EH (cell line): ENCODE measurements around the gene TP53BP1.

Experiments used
- DNase-seq: peaks from one replicate; pipeline ENCODE4 v3.0.0-alpha.2; 2015; ENCODE audit warnings: low read depth

The TP53BP1 gene

DNA sequence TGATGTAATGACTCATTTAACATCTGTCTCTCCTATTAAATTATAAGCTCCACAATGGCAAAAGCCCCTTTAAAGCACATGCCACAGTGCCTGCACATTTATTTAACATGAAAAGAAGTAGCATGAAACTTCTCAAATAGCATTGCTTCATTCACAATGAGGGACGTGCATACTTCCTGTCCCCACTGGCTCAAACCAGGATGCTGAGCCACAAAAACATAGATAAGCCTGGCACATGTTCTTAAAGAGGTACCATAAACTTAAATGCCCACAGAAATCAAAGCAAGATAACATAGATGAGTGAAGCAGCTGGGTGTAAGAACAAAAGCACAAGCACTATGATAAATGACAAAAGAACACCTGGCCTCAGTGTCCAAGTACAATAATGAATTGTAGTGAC is 3.8 kb downstream of the TP53BP1 start:
- DNase-seq, result no peak

DNA sequence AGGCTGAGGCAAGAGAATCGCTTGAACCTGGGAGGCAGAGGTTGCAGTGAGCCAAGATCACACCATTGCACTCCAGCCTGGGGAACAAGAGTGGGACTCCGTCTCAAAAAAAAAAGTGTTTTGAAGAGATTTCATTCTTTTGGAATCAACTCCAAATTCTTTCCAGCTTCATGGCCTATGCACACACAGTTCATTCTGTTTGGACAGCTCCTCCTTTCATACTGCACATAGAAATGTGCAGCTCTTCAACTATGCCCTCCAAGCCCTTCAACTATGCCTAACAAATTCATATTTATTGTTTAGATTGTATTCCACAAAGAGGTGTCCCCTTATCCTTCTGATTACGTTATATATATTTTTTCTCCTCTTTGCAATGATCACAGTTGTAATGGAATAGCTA is 4.2 kb downstream of the TP53BP1 start:
- DNase-seq, result no peak

GRCh38 chr15:43487271-43487895 is 5.6 kb downstream of the TP53BP1 start:
- DNase-seq, result peak; percentile 52

DNA sequence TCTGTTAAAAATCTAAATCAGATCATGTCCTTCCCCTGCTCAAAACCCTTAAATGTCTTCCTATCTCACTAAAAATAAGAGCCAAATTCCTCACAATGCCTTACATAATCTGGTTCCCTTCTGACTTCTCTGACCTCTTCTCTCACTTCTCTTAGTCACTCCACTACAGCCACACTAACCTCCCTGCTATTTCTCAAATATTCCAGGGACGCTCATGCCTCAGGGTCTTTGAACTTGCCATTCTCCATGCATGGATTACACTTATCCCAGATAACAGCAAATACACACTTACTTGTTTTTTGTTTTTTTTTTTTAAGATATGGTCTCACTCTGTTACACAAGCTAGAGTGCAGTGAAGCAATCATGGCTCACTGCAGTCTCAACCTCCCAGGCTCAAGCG is 8.5 kb downstream of the TP53BP1 start:
- peak; percentile 40 for DNase-seq

- peak; percentile 43 for DNase-seq
Measured at GRCh38 chr15:43483297-43484128, 9.4 kb downstream of the TP53BP1 start.

- no peak for DNase-seq
Measured at GRCh38 chr15:43473885-43474284, 19.1 kb downstream of the TP53BP1 start.

DNA sequence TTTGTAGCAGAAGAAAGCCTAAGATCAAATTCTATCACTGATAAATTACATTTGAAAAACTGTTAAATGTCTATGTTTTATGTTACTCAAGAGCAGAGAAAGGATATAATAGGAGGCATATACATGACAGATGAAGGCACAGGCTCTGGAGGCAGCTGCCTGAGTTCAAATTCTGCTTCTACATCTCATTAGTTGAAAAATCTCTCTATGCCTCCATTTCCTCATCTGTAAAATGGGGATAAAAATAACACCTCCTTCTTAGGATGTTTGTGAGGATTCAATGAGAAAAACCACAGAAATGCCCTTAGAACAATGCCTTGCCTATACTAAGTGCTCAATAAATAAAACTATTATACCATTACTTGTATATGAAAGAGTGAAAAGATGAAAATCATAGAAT is 21.0 kb downstream of the TP53BP1 start:
- DNase-seq, result no peak

DNA sequence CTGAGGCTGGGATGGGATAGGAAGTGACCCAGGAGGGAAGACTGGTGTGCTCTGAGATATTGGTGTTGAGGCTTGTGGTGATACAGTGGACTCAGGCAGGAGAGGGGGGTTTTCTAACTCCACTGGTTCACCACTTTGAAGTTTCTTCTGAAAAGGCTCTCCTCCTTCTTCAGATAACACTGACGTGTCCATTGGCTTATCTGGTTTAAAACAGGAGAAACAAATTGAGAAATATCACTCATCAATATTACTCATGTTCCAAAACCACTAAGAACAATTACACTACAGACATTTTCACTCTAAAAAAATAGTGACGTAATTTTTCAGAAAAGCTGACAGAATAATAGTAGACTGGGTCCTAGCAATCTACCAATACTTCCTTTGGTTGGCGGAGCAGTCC is 23.1 kb downstream of the TP53BP1 start:
- DNase-seq, result no peak

GRCh38 chr15:43465100-43465499 is 27.9 kb downstream of the TP53BP1 start:
- peak; percentile 87 for DNase-seq

DNA sequence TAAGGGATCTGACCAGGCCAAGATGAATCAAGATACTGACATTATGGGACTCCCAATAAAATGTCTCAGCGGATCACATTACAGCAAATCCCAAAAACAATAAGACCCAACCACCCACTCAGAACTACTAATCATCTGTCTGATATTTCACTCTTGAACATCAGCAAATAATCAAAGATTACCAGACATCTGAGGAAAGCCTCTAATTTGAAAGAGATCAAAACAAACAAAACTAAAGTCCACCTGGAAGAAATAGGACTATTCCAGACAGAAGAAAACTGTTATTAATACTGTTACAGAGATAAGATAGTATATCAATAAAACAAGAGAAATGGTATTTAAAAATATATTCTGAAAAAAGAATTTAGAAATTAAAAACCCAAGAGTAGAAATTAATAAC is 29.0 kb downstream of the TP53BP1 start:
- no peak for DNase-seq

DNA sequence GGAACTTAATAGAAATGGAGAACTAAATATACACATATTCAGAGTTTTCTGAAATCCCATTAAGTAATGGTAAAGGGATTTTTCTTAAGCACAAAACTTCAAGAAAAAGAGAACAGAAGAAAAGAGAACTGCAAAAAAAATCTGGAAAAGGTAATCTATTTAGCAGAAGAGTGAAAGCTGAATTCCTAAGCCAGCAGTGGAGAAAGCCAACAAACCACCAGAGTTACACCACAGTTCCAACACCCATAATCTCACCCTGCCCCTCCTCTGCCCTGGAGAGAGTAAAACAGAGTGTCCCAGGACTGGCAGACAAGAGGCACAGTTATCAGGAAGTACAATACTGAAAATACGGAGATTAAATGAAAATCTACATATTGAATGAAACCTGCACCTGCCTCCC is 29.4 kb downstream of the TP53BP1 start:
- DNase-seq, result peak; percentile 33

DNA sequence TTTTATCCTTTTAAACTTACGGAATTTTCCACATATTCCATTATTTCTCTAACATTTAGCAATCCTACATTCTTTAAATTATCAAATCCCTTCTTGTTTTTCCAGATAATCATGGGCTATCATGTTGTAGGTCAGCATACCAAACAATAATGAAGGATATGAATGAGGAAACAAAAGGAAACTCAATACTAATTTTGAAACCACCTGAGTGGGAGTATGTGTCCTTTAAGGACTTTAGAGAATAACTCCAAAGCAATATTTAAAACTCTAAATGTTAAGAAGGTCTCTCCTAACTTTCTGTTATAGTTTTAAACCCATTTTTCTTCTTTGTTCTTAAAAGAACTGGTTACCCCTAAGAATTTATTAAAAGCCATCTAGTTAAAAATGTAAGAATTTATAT is 43.0 kb downstream of the TP53BP1 start:
- no peak for DNase-seq

DNA sequence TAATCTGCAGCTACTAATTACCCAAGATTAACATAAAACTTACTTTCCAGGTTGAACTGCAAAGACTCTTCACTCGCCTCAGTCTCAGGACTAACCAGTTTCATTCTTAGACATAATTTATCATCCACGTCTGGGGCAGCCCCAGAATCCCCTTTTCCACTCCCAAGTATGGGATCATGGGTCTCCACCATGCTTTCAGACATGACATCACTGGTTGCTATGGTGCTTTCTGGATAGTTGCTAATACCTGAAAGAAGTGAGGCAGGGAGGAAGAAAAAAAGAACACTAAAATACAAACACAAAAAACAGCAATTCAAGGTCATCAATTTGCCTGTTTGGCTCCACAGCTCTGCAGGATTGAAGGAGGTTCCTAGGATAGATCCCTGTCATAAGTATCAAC is 46.6 kb downstream of the TP53BP1 start:
- no peak for DNase-seq

DNA sequence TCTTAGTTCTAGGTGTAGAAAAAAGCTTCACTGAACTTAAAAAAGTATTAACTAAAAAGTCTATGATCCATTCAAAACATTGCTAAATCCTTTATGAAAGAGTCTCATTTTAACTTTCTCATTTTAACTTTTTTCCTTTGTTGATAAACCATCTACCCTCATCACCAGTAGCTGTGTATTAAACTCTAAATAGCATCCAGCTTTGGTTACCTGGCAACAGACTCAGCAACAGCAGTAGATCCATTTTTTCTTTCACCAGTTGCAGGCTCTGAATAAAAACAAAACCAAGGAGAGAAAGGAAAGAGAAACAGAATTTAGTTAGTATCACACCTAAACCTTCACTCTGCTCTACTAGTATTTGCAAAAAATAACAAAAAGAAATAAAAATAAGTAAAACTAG is 51.6 kb downstream of the TP53BP1 start:
- peak; percentile 55 for DNase-seq

- DNase-seq, result peak; percentile 98
Measured at GRCh38 chr15:43440721-43441281, 52.2 kb downstream of the TP53BP1 start.

- DNase-seq, result no peak
Measured at GRCh38 chr15:43439268-43439667, 53.7 kb downstream of the TP53BP1 start.

DNA sequence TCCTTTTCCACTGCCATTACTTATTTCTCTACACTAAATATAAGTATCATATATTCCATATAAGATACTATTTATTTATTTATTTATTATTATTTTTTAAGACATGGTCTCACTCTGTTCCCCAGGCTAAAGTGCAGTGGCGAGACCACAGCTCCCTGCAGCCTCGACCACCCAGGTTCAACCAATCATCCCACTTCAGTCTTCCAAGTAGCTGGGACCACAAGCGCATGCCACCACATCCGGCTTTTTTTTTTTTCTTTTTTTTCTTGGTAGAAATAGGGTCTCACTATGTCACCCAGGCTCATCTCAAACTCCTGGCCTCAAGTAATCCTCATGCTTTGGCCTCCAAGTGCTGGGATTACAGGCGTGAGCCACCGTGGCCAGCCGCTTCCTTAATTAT is 56.6 kb downstream of the TP53BP1 start:
- DNase-seq, result no peak

DNA sequence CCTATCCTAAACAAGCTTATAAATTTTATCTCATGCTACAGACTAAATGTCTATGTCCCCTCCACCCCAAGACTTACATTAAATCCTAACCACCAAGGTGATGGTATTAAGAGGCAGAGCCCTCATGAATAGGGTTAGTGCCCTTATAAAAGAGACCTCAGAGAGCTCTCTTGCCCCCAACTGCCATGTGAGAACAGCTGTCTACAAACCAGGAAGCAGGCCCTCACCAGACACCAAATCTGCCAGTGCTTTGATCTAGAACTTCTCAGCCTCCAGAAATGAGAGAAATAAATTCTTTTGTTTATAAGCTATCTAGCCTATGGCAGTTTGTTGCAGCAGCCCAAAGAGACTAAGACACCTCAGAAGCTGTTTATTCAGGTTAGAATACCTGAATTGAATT is 58.5 kb downstream of the TP53BP1 start:
- DNase-seq, result no peak

- DNase-seq, result no peak
Measured at GRCh38 chr15:43433661-43434303, 59.2 kb downstream of the TP53BP1 start.

GRCh38 chr15:43433165-43433564 is 59.8 kb downstream of the TP53BP1 start:
- DNase-seq, result peak; percentile 45

GRCh38 chr15:43429687-43430086 is 63.3 kb downstream of the TP53BP1 start:
- DNase-seq, result no peak

GRCh38 chr15:43423793-43424192 is 69.2 kb downstream of the TP53BP1 start:
- DNase-seq, result no peak

DNA sequence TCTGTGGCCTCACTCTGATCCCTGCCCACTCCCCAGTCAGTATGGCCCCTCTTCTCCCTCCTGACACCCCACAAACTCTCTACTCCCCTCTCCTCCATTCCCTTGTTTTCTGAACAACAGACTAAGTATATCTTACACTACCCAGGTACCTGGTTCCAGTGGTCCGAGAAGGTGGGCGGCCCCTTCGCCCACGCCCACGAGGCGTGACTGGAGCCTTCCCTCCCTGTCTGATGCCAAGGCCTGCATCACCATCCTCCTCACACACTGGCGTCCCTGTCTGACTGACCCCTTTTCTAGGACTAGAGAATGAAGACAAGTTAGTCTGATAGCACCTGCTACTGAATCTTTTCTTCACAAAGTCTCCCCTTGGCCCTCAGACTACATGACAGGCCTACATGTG is 72.1 kb downstream of the TP53BP1 start:
- no peak for DNase-seq
